PC-3 (cell line): Measurements from ENCODE around the gene NEU1. TPM values are rescaled to one million over a fixed set of nuclear protein-coding genes. Genes with fewer than 3 reads are reported as not detected.

Source experiments
- ATAC-seq: fragments of 200-7000 bp; cut with Tn5 transposase; 2 replicates; pipeline ENCODE4 v1.9.1; 2020; ENCODE audit warnings: mild to moderate bottlenecking, moderate library complexity
- BruUV-seq: library from RNA; stranded (reverse); fragments of 400-500 nt; replicated peaks from 2 replicates; lab custom pipeline; 2021; lab: Mats Ljungman, UMichigan
- CTCF ChIA-PET: fragments of 300-600 bp; sonication (Branson Sonifier 250); formaldehyde crosslinking; loops from one replicate; lab custom pipeline; 2022; ENCODE audit warnings: antibody characterized with exemption; lab: Charles Lee
- POLR2A ChIA-PET: fragments of 300-600 bp; sonication (Branson Sonifier 250); formaldehyde crosslinking; loops from one replicate; lab custom pipeline; 2022; ENCODE audit warnings: antibody characterized with exemption; ENCODE audit not compliant: unreplicated experiment; lab: Charles Lee
- DNase-seq: peaks from one replicate; pipeline ENCODE4 v3.0.0-alpha.2; 2015
- H2AFZ ChIP-seq: fragments of 300-600 bp; sonication (generic); 2 replicates; pipeline ENCODE4 v1.6.0; 2016; ENCODE audit warnings: antibody characterized with exemption, low read length
- H3F3A ChIP-seq: fragments of 300-600 bp; sonication (generic); one replicate; pipeline ENCODE4 v1.6.0; 2017; ENCODE audit warnings: antibody characterized with exemption, low read length, control low read depth, mild to moderate bottlenecking; ENCODE audit not compliant: unreplicated experiment
- H3K27ac ChIP-seq: fragments of 300-600 bp; sonication (generic); 2 replicates; pipeline ENCODE4 v1.5.1; 2016; ENCODE audit warnings: mild to moderate bottlenecking, low read length
- H3K27me3 ChIP-seq: fragments of 300-600 bp; sonication (generic); 2 replicates; pipeline ENCODE4 v1.6.1; 2016; ENCODE audit warnings: low read length, mixed read lengths
- H3K36me3 ChIP-seq: fragments of 300-600 bp; sonication (generic); 2 replicates; pipeline ENCODE4 v1.6.1; 2016; ENCODE audit warnings: low read depth, mixed run types, low read length, mixed read lengths
- H3K4me1 ChIP-seq: fragments of 300-600 bp; sonication (generic); 2 replicates; pipeline ENCODE4 v1.5.1; 2016; ENCODE audit warnings: low read length; ENCODE audit not compliant: insufficient read depth
- H3K4me2 ChIP-seq: fragments of 300-600 bp; sonication (generic); 2 replicates; pipeline ENCODE4 v1.6.0; 2016; ENCODE audit warnings: low read length
- H3K4me3 ChIP-seq: fragments of 300-600 bp; sonication (generic); 2 replicates; pipeline ENCODE4 v1.5.1; 2016; ENCODE audit warnings: mild to moderate bottlenecking, low read length, mixed read lengths
- H3K79me2 ChIP-seq: fragments of 300-600 bp; sonication (generic); 2 replicates; pipeline ENCODE4 v1.6.1; 2017; ENCODE audit warnings: low read length, mixed read lengths
- H3K9ac ChIP-seq: fragments of 300-600 bp; sonication (generic); 2 replicates; pipeline ENCODE4 v1.6.0; 2016; ENCODE audit warnings: mild to moderate bottlenecking, low read length
- H3K9me2 ChIP-seq: fragments of 300-600 bp; sonication (generic); replicated peaks from 2 replicates; pipeline ENCODE4 v1.6.1; 2016; ENCODE audit warnings: mixed run types, low read length, mixed read lengths
- H3K9me3 ChIP-seq: fragments of 300-600 bp; sonication (generic); 2 replicates; pipeline ENCODE4 v1.6.1; 2016; ENCODE audit warnings: low read length, mixed read lengths
- H4K20me1 ChIP-seq: fragments of 300-600 bp; sonication (generic); 2 replicates; pipeline ENCODE4 v1.6.1; 2016; ENCODE audit warnings: low read length, mixed read lengths
- CTCF ChIP-seq: fragments of 300-600 bp; sonication (generic); conservative IDR thresholded peaks from 2 replicates; pipeline ENCODE4 v1.5.1; 2017; ENCODE audit warnings: antibody characterized with exemption, low read depth, mild to moderate bottlenecking, low read length
- EZH2 ChIP-seq: fragments of 300-600 bp; sonication (generic); IDR thresholded peaks from one replicate; pipeline ENCODE4 v1.6.1; 2017; ENCODE audit warnings: antibody characterized with exemption, mild to moderate bottlenecking, low read length; ENCODE audit not compliant: unreplicated experiment
- EZH2phosphoT487 ChIP-seq: fragments of 300-600 bp; sonication (generic); IDR thresholded peaks from 2 replicates; pipeline ENCODE4 v1.6.1; 2018; ENCODE audit warnings: mild to moderate bottlenecking, antibody characterized with exemption, low read length, borderline replicate concordance
- intact Hi-C: fragments of 100-400 bp; cut with micrococcal nuclease; formaldehyde crosslinking; loops from 2 replicates; pipeline ENCODE4 v1.9.0; 2023
- total RNA-seq: library from RNA; depleted of rRNA; stranded (reverse); fragments of >200 nt; gene quantifications from 2 replicates; pipeline ENCODE4 v1.2.3, GENCODE V29; 2014

NEU1 gene
- total RNA-seq, 1 experiment from 2014 or later: 31.7 TPM

GRCh38 chr6:31827286-31828079 is 35.1 kb downstream of the NEU1 start, which contains the start of gene HSPA1B:
Gene HSPA1B (plus strand): TSS chr6:31827738. CDS start chr6:31827951, 213 bp downstream.
- no peaks in the 10 kb centered on the region for H3K9me2 ChIP-seq
- H3K4me2 ChIP-seq: peak within 1 kb of the TSS; percentile 89
- H4K20me1 ChIP-seq: peaks cover 21% of the 10 kb centered on the region
- H3K9ac ChIP-seq: peak within 1 kb of the TSS; percentile 73
- peaks cover 43% of the 10 kb centered on the region for H3K4me1 ChIP-seq
- POLR2A ChIA-PET: interaction anchor here (0.5 to 2.5 kb wide), 26 partner anchors 8 to 1767 kb away, joined by 3 to 54 read pairs (median 4); partner anchors contain the start of genes CLIC1, DDX39B, GPANK1 and HSPA1A
- TF ChIP-seq EZH2 (no peak), CTCF (no peak), EZH2phosphoT487 (no peak)
- DNase-seq (peak; percentile 99), ATAC-seq (peak; percentile 82)
- peak within 1 kb of the TSS; percentile 57 for H2AFZ ChIP-seq
- H3F3A ChIP-seq: peaks cover 6% of the 10 kb centered on the region
- peak within 1 kb of the TSS; percentile 82 for H3K27ac ChIP-seq
- no peaks in the 10 kb centered on the region for H3K27me3 ChIP-seq
- H3K79me2 ChIP-seq: peaks cover 67% of the 10 kb centered on the region
- no TSS peak for BruUV-seq
- H3K9me3 ChIP-seq: no peaks in the 10 kb centered on the region
- H3K4me3 ChIP-seq: peak within 1 kb of the TSS; percentile 95
- intact Hi-C loops: no loop called here
- CTCF ChIA-PET: interaction anchor here (0.6 to 1.1 kb wide), 4 partner anchors 13 to 52 kb away, joined by 3 to 7 read pairs (median 4); partner anchors contain the start of genes LSM2 and VARS1
- H3K36me3 ChIP-seq: no peaks in the 10 kb centered on the region

GRCh38 chr6:31826793-31827285 is 35.8 kb downstream of the NEU1 start:
- Histone ChIP-seq H4K20me1 (peaks cover 21% of the 10 kb centered on the region), H3K79me2 (peaks cover 65% of the 10 kb centered on the region), H2AFZ (peak overlapping the region; percentile 57), H3K36me3 (no peaks in the 10 kb centered on the region), H3F3A (peaks cover 6% of the 10 kb centered on the region), H3K9me3 (no peaks in the 10 kb centered on the region), H3K27me3 (no peaks in the 10 kb centered on the region), H3K9ac (peak overlapping the region; percentile 66), H3K4me1 (peaks cover 47% of the 10 kb centered on the region), H3K9me2 (no peaks in the 10 kb centered on the region), H3K4me3 (peak overlapping the region; percentile 66), H3K27ac (peak overlapping the region; percentile 82), H3K4me2 (peak overlapping the region; percentile 89)
- CTCF ChIA-PET: interaction anchor here (0.6 to 1.1 kb wide), 4 partner anchors 12 to 52 kb away, joined by 3 to 7 read pairs (median 4); partner anchors contain the start of genes LSM2 and VARS1
- POLR2A ChIA-PET: interaction anchor here (0.5 to 2.5 kb wide), 24 partner anchors 9 to 1767 kb away, joined by 3 to 54 read pairs (median 5); partner anchors contain the start of genes CLIC1, DDX39B, GPANK1 and HSPA1A
- ATAC-seq (peak; percentile 47), DNase-seq (no peak)
- no TSS peak for BruUV-seq
- TF ChIP-seq EZH2 (no peak), EZH2phosphoT487 (no peak), CTCF (no peak)
- intact Hi-C loops: no loop called here
